Neural crest cell (in vitro differentiated cells): ENCODE measurements around the gene EPO. TPM values are rescaled to one million over a fixed set of nuclear protein-coding genes. Genes with fewer than 3 reads are reported as not detected.

Experiments
- DNase-seq: peaks from one replicate; pipeline ENCODE4 v3.0.0; 2021; ENCODE audit warnings: low read depth, mixed read lengths, low spot score
- H3K27ac Mint-ChIP-seq: one replicate; pipeline ENCODE4 v1.8.0; 2021; ENCODE audit warnings: mild to moderate bottlenecking, mixed read lengths; ENCODE audit not compliant: unreplicated experiment
- H3K27me3 Mint-ChIP-seq: 2 replicates; pipeline ENCODE4 v1.8.0; 2021; ENCODE audit warnings: low read depth, mild to moderate bottlenecking, mixed read lengths
- H3K36me3 Mint-ChIP-seq: 2 replicates; pipeline ENCODE4 v1.8.0; 2021; ENCODE audit warnings: low read depth, mild to moderate bottlenecking, mixed read lengths
- H3K4me1 Mint-ChIP-seq: 2 replicates; pipeline ENCODE4 v1.8.0; 2021; ENCODE audit warnings: mixed read lengths
- H3K4me3 Mint-ChIP-seq: one replicate; pipeline ENCODE4 v1.8.0; 2021; ENCODE audit warnings: mild to moderate bottlenecking, mixed read lengths
- H3K9me3 Mint-ChIP-seq: 2 replicates; pipeline ENCODE4 v1.8.0; 2021; ENCODE audit warnings: mixed read lengths
- CTCF ChIP-seq: fragments of 200-600 bp; sonication (generic); conservative IDR thresholded peaks from 2 replicates; pipeline ENCODE4 v1.5.0; 2021; ENCODE audit warnings: antibody characterized with exemption, mild to moderate bottlenecking
- total RNA-seq: library from RNA; stranded (reverse); gene quantifications from 2 replicates; pipeline ENCODE4 v1.2.1, GENCODE V29; 2021

Gene EPO
- total RNA-seq, 1 donor from 2014 or later: 0.30 TPM

GRCh38 chr7:100679129-100679926 lies 40.9 kb upstream of the EPO start:
- Mint-ChIP-seq H3K36me3 (peaks cover 8% of the 10 kb centered on the region), H3K9me3 (no peaks in the 10 kb centered on the region), H3K4me3 (peak overlapping the region; percentile 34), H3K4me1 (peaks cover 9% of the 10 kb centered on the region), H3K27ac (no peak overlapping the region), H3K27me3 (no peaks in the 10 kb centered on the region)
- no peak for TF ChIP-seq CTCF
- no peak for DNase-seq

DNA sequence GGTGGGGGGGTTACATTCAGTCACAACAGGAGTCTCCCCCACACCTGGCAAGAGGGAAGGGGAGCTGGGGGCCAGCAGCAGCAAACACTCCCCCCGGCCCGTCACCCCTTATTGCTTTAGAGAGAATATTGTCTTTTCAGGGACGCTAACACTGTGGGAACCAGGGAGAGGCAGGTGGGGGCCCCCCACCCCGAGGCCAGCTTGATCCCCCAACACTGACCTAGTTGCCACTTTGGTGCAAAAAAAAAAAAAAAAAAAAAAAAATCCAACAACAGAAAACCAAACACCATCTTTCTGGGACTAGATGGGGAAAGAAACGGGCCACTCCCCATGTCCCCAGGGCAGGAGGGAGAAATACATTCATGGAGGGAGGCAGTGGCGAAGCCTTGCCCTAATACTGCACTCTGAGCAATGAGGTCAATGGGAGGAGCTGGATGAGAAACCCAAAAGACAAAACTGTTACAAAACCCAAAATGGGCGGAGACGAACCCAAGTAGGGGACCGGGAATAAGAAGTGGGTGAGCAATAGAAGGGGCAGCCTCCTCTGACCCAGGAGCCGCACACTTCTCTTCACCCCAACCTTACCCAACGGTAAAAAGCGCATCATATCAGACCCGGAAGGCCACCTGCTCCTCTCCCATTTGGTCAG lies 40.2 kb upstream of the EPO start:
- H3K27me3 Mint-ChIP-seq: no peaks in the 10 kb centered on the region
- peaks cover 8% of the 10 kb centered on the region for H3K36me3 Mint-ChIP-seq
- peaks cover 9% of the 10 kb centered on the region for H3K4me1 Mint-ChIP-seq
- no peak for TF ChIP-seq CTCF
- H3K9me3 Mint-ChIP-seq: no peaks in the 10 kb centered on the region
- no peak for DNase-seq
- H3K27ac Mint-ChIP-seq: no peak overlapping the region
- H3K4me3 Mint-ChIP-seq: peak overlapping the region; percentile 73

DNA sequence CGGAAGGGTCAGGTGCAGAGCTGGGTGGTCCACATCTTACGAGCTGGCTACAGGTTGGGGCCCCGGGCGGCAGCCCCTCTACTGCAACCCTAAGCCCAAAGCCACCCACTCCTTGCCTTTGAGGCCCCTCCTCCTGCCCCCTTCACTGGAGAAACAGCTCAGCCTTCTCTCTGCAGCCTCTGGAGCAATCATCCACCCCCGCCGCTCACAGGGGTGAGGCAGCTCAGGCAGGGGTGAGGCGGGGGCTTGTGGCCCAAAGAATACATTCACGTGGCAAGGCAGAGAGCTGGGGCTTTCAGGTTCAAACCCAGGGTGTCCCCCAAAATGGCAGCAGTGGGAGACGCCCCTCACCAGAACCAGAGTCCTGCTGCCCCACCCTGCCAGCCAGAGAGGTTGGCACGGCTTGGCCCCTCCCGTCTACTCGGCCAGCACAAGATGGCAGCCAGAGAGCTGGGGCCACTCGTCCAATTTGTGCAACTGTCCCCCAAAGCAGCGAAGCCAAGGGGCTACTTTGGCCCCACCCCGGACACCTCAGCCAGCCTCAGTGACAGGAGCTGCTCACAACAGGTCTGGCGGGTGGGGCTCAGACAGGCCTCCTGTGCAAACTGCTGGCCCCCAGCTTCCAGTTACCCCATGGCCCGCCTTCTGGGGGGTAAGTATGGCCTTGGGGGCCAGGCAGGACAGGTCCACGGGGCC lies 39.5 kb upstream of the EPO start:
- Mint-ChIP-seq H3K36me3 (peaks cover 8% of the 10 kb centered on the region), H3K27me3 (no peaks in the 10 kb centered on the region), H3K27ac (no peak overlapping the region), H3K4me3 (peak overlapping the region; percentile 73), H3K4me1 (peaks cover 9% of the 10 kb centered on the region), H3K9me3 (no peaks in the 10 kb centered on the region)
- TF ChIP-seq CTCF: no peak
- DNase-seq: no peak

DNA sequence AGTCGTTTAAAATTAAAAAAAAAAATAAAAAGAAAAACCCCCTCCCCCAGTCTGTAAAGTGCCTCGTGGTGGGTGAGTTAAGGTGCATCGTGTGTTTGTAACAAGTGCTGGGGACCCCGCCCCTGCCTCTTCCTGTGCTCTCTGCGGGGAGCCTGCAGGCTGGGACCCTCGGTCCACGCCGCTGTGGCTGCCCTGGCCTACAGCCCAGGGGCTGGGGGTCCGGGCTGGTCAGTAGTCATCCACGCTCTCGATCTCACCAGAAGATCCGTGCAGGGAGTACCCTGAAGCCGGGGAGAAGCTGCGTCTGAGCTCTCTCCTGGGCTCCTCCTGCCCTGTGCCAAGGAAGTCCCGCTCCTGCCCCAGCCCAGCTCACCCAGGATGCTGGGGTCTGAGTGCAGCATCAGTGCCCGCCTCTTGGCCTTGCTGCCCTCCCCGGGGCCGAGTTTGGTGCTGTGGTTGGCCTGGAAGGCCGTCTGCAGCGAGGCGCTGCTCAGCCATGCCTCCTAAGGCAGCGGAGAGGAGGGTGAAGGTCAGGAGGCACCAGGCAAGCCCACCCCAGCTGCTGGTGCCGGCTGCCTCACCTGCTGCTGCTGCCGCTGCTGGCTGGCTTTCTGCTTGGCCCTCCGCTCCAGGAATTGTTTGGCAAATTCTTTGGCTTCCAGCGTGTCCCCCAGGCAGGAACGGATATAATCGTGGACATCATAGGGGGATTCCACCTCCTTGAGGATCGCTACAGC lies 38.6 kb upstream of the EPO start:
- DNase-seq: no peak
- Mint-ChIP-seq H3K9me3 (no peaks in the 10 kb centered on the region), H3K4me1 (peaks cover 5% of the 10 kb centered on the region), H3K27me3 (no peaks in the 10 kb centered on the region), H3K27ac (no peak overlapping the region), H3K36me3 (peaks cover 8% of the 10 kb centered on the region), H3K4me3 (peak overlapping the region; percentile 44)
- no peak for TF ChIP-seq CTCF

DNA sequence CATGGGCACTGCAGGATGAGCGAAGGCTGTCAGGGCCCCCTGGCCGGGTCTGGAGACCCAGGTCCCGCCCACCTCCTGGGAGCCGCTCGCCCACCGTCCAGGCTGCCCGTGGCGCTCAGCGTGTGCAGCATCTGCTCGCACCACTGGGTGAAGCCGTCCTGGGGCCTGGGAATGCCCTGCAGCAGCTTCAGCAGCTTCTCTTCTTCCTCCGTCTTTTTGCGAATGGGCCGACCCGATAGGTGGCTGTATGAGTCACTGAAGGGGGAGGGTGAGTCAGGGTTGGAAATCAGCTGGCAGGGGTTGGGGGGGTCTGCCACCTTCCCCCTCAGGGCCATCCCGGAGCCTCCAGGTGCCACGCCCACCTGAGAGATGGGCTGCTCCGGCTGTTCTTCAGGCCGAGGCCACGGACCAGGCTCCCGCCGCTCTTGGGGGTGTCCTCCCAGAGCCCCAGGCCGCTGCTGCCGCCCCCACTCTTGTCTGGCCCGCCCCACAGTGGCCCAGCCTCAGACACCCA lies 38.0 kb upstream of the EPO start:
- Mint-ChIP-seq H3K9me3 (no peaks in the 10 kb centered on the region), H3K4me1 (peaks cover 5% of the 10 kb centered on the region), H3K36me3 (peaks cover 8% of the 10 kb centered on the region), H3K27ac (no peak overlapping the region), H3K4me3 (no peak overlapping the region), H3K27me3 (no peaks in the 10 kb centered on the region)
- no peak for DNase-seq
- TF ChIP-seq CTCF: no peak
